Panc1 (cell line): ENCODE measurements around the gene SETD3.

ENCODE experiments used
- POLR2AphosphoS5 ChIP-seq: IDR thresholded peaks from 2 replicates; pipeline ENCODE4 v1.6.1; 2012; ENCODE audit warnings: mild to moderate bottlenecking, low read depth, low read length, moderate library complexity
- TCF7L2 ChIP-seq: IDR thresholded peaks from 2 replicates; pipeline ENCODE4 v1.6.1; 2011; ENCODE audit warnings: mild to moderate bottlenecking, low read depth, low read length, inconsistent platforms
- TF ChIP-seq, protein P1 (sequence below): fragments of 450-650 bp; IDR thresholded peaks from 2 replicates; pipeline ENCODE4 v1.5.1; 2017; ENCODE audit warnings: mild to moderate bottlenecking

- TF ChIP-seq, protein P1, sequence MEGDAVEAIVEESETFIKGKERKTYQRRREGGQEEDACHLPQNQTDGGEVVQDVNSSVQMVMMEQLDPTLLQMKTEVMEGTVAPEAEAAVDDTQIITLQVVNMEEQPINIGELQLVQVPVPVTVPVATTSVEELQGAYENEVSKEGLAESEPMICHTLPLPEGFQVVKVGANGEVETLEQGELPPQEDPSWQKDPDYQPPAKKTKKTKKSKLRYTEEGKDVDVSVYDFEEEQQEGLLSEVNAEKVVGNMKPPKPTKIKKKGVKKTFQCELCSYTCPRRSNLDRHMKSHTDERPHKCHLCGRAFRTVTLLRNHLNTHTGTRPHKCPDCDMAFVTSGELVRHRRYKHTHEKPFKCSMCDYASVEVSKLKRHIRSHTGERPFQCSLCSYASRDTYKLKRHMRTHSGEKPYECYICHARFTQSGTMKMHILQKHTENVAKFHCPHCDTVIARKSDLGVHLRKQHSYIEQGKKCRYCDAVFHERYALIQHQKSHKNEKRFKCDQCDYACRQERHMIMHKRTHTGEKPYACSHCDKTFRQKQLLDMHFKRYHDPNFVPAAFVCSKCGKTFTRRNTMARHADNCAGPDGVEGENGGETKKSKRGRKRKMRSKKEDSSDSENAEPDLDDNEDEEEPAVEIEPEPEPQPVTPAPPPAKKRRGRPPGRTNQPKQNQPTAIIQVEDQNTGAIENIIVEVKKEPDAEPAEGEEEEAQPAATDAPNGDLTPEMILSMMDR: no peak
- TF ChIP-seq POLR2AphosphoS5 (no peak), TCF7L2 (no peak)
Measured at GRCh38 chr14:99418242-99418641, 62.4 kb downstream of the SETD3 start.
